SK-N-SH (cell line): ENCODE measurements around the gene IKBKE. TPM values are rescaled to one million over a fixed set of nuclear protein-coding genes. Genes with fewer than 3 reads are reported as not detected.

ENCODE experiments used
- CTCF ChIA-PET: fragments of 300-600, 350-600 bp; formaldehyde crosslinking; extraction: SDS; loops from one replicate; lab custom pipeline; 2021; lab: Yijun Ruan, JAX
- POLR2A ChIA-PET: fragments of 350-600 bp; sonication (Branson Sonifier 250); formaldehyde crosslinking; extraction: SDS; loops from one replicate; lab custom pipeline; 2020; ENCODE audit warnings: antibody characterized with exemption, inconsistent platforms; lab: Yijun Ruan, JAX
- DNase-seq: peaks from one replicate; pipeline ENCODE4 v3.0.0; 2012
- H2AFZ ChIP-seq: fragments of 200-600 bp; sonication (generic); 2 replicates; pipeline ENCODE4 v1.8.1; 2016; ENCODE audit warnings: antibody characterized with exemption, mild to moderate bottlenecking, low read depth
- H3F3A ChIP-seq: fragments of 200-600 bp; sonication (generic); replicated peaks from 2 replicates; pipeline ENCODE3; 2016; ENCODE audit warnings: antibody characterized with exemption, mild to moderate bottlenecking; ENCODE audit not compliant: insufficient read depth
- H3K27ac ChIP-seq, 2 experiments: fragments of 200-500 bp in 1 of 2; fragments of 200-600 bp in 1 of 2; sonication (Bioruptor generic) in 1 of 2; sonication (generic), shearing (Covaris generic) in 1 of 2; 2 replicates each; pipeline versions ENCODE4 v1.5.1 to v1.6.1; 2014 to 2016; ENCODE audit warnings: low read depth in 2 of 2, inconsistent platforms in 1 of 2, low read length in 1 of 2, mild to moderate bottlenecking in 1 of 2, mixed read lengths in 1 of 2
- H3K27me3 ChIP-seq: fragments of 200-600 bp; sonication (generic), shearing (Covaris generic); 2 replicates; pipeline ENCODE4 v1.6.1; 2016; ENCODE audit warnings: mixed run types; ENCODE audit not compliant: insufficient read depth
- H3K36me3 ChIP-seq, 2 experiments: fragments of 200-500 bp in 1 of 2; fragments of 200-600 bp in 1 of 2; sonication (Bioruptor generic) in 1 of 2; sonication (generic) in 1 of 2; replicated peaks in 1 of 2; 2 replicates each; pipeline versions ENCODE3 to v1.5.1; 2014 to 2016; ENCODE audit warnings: low read length in 1 of 2, mild to moderate bottlenecking in 1 of 2; ENCODE audit not compliant: insufficient read depth in 2 of 2, control insufficient read depth in 1 of 2
- H3K4me1 ChIP-seq, 2 experiments: fragments of 200-500 bp in 1 of 2; fragments of 200-600 bp in 1 of 2; sonication (Bioruptor generic) in 1 of 2; sonication (generic), shearing (Covaris generic) in 1 of 2; 2 replicates each; pipeline versions ENCODE4 v1.5.1 to v1.6.1; 2014 to 2016; ENCODE audit warnings: low read depth in 1 of 2, low read length in 1 of 2, mixed run types in 1 of 2; ENCODE audit not compliant: insufficient read depth in 2 of 2, control insufficient read depth in 1 of 2
- H3K4me2 ChIP-seq: fragments of 200-600 bp; sonication (generic), shearing (Covaris generic); 2 replicates; pipeline ENCODE4 v1.6.1; 2017; ENCODE audit warnings: mixed run types
- H3K4me3 ChIP-seq, 2 experiments: fragments of 200-500 bp in 1 of 2; fragments of 200-600 bp in 1 of 2; sonication (Bioruptor generic) in 1 of 2; sonication (generic), shearing (Covaris generic) in 1 of 2; 2 replicates each; pipeline versions ENCODE4 v1.5.1 to v1.8.1; 2014 to 2016; ENCODE audit warnings: low read depth in 2 of 2, inconsistent platforms in 1 of 2, low read length in 1 of 2, mild to moderate bottlenecking in 1 of 2, mixed read lengths in 1 of 2, moderate library complexity in 1 of 2
- H3K79me2 ChIP-seq: fragments of 200-600 bp; sonication (generic); 2 replicates; pipeline ENCODE4 v1.8.1; 2017; ENCODE audit warnings: mild to moderate bottlenecking; ENCODE audit not compliant: insufficient read depth
- H3K9ac ChIP-seq: fragments of 200-600 bp; sonication (generic); 2 replicates; pipeline ENCODE4 v1.6.1; 2017; ENCODE audit warnings: mixed run types
- H3K9me2 ChIP-seq: fragments of 200-600 bp; sonication (generic); 2 replicates; pipeline ENCODE4 v1.6.1; 2017; ENCODE audit warnings: mixed run types
- H3K9me3 ChIP-seq: fragments of 200-600 bp; sonication (generic); 2 replicates; pipeline ENCODE4 v1.6.1; 2017; ENCODE audit warnings: mixed run types, mild to moderate bottlenecking, moderate library complexity
- H4K20me1 ChIP-seq: fragments of 200-600 bp; sonication (generic); 2 replicates; pipeline ENCODE4 v1.6.1; 2017; ENCODE audit warnings: mild to moderate bottlenecking, mixed run types; ENCODE audit not compliant: insufficient read depth
- CTCF ChIP-seq: fragments of 200-600 bp; sonication (generic); IDR thresholded peaks from 2 replicates; pipeline ENCODE4 v1.6.1; 2017; ENCODE audit warnings: antibody characterized with exemption, mild to moderate bottlenecking, moderate library complexity
- EP300 ChIP-seq, 2 experiments: IDR thresholded peaks; 2 replicates each; pipeline versions ENCODE4 v1.4.0 to v1.6.1; 2012; ENCODE audit warnings: borderline replicate concordance in 1 of 2, low read depth in 1 of 2, low read length in 1 of 2
- FOXM1 ChIP-seq: IDR thresholded peaks from 2 replicates; pipeline ENCODE4 v1.4.0; 2012; ENCODE audit warnings: low read depth, mild to moderate bottlenecking
- GATA2 ChIP-seq: sonication (generic); formaldehyde crosslinking; IDR thresholded peaks from 2 replicates; pipeline ENCODE4 v1.5.0; 2020; ENCODE audit warnings: mild to moderate bottlenecking, missing genetic modification reagents
- IRF3 ChIP-seq: fragments of 150-350 bp; IDR thresholded peaks from 2 replicates; pipeline ENCODE4 v1.6.1; 2016; ENCODE audit warnings: mild to moderate bottlenecking, low read depth, low read length
- PBX3 ChIP-seq: IDR thresholded peaks from 2 replicates; pipeline ENCODE4; 2012
- RAD21 ChIP-seq: IDR thresholded peaks from 2 replicates; pipeline ENCODE4 v1.6.1; 2012; ENCODE audit warnings: mild to moderate bottlenecking, low read length
- RCOR1 ChIP-seq: fragments of 150-350 bp; IDR thresholded peaks from 2 replicates; pipeline ENCODE4 v1.6.1; 2017; ENCODE audit warnings: antibody characterized with exemption, low read length
- REST ChIP-seq: IDR thresholded peaks from 2 replicates; pipeline ENCODE4 v1.6.1; 2012; ENCODE audit warnings: mild to moderate bottlenecking, low read depth, low read length, moderate library complexity
- RFX5 ChIP-seq: IDR thresholded peaks from 2 replicates; pipeline ENCODE4 v1.6.1; 2012; ENCODE audit warnings: mild to moderate bottlenecking, improper control_type of control experiment, low read length
- WGBS: methylation state at CpG from one replicate; pipeline ENCODE4 v1.1.6; 2017; ENCODE audit warnings: low lambda C conversion rate; 5-methylcytosine and 5-hydroxymethylcytosine counted together
- polyA plus RNA-seq, 3 experiments: library from polyadenylated mRNA; depleted of rRNA; stranded (reverse); fragments of >200 nt; gene quantifications; 2 replicates each; pipeline ENCODE4 v1.2.3, GENCODE V29; 2012

The IKBKE gene
- polyA plus RNA-seq, 1 of the 3 experiments (the other 2 are of a cell fraction): 14.5 TPM

GRCh38 chr1:206491616-206492015 lies 21.3 kb downstream of the IKBKE start (continued):
- TF ChIP-seq PBX3: no peak
- TF ChIP-seq, all 33 proteins: peak for 0

GRCh38 chr1:206492589-206492988 lies 22.3 kb downstream of the IKBKE start:
- 100% methylated on average over 8 of the region's 10 CpGs for WGBS
- H3K9me3 ChIP-seq: no peaks in the 10 kb centered on the region
- H3K4me2 ChIP-seq: no peak overlapping the region
- H3K9ac ChIP-seq: no peak overlapping the region
- no peaks in the 10 kb centered on the region for H3K9me2 ChIP-seq
- no peak overlapping the region for H3K4me3 ChIP-seq
- no peaks in the 10 kb centered on the region for H3K27me3 ChIP-seq
- no peaks in the 10 kb centered on the region for H3K79me2 ChIP-seq
- H3K36me3 ChIP-seq: peaks cover 0 to 12% of the 10 kb centered on the region in 2 experiments
- DNase-seq: no peak
- POLR2A ChIA-PET: no interaction called here
- CTCF ChIA-PET: interaction anchor here (1.3 to 8.1 kb wide), 5 partner anchors 13 to 101 kb away, joined by 3 to 231 read pairs (median 39); no protein-coding TSS in a partner anchor
- H3F3A ChIP-seq: no peaks in the 10 kb centered on the region
- no peak overlapping the region for H3K27ac ChIP-seq
- no peak for TF ChIP-seq REST
- TF ChIP-seq IRF3: no peak
- TF ChIP-seq EP300 (IDR thresholded peaks at IDR 0.05; ENCODE audit: borderline replicate concordance in 1 of 2, low read depth in 1 of 2, low read length in 1 of 2): no peak
- TF ChIP-seq FOXM1: no peak
- no peak for TF ChIP-seq RAD21
- peaks cover 13 to 30% of the 10 kb centered on the region in 2 experiments; a peak in 2 of 4 replicates for H3K4me1 ChIP-seq
- H4K20me1 ChIP-seq: no peaks in the 10 kb centered on the region
- no peak overlapping the region for H2AFZ ChIP-seq

- H3K9me3 ChIP-seq: no peaks in the 10 kb centered on the region
- H3K27me3 ChIP-seq: no peaks in the 10 kb centered on the region
- no peak overlapping the region for H3K9ac ChIP-seq
- DNase-seq: no peak
- no peaks in the 10 kb centered on the region for H4K20me1 ChIP-seq
- H3K36me3 ChIP-seq: peaks cover 0 to 12% of the 10 kb centered on the region in 2 experiments
- peaks cover 13 to 30% of the 10 kb centered on the region in 2 experiments; a peak in 2 of 4 replicates for H3K4me1 ChIP-seq
- no peaks in the 10 kb centered on the region for H3K79me2 ChIP-seq
- CTCF ChIA-PET: interaction anchor here (0.6 to 8.1 kb wide), 6 partner anchors 12 to 179 kb away, joined by 3 to 231 read pairs (median 23); no protein-coding TSS in a partner anchor
- no peak overlapping the region for H3K4me2 ChIP-seq
- no peaks in the 10 kb centered on the region for H3F3A ChIP-seq
- WGBS: 86% methylated on average over 8 of the region's 9 CpGs
- POLR2A ChIA-PET: no interaction called here
- H3K9me2 ChIP-seq: no peaks in the 10 kb centered on the region
- H3K4me3 ChIP-seq: no peak overlapping the region
- H2AFZ ChIP-seq: no peak overlapping the region
- H3K27ac ChIP-seq: no peak overlapping the region
- TF ChIP-seq RCOR1: no peak
- no peak for TF ChIP-seq REST
- no peak for TF ChIP-seq RFX5
- no peak for TF ChIP-seq GATA2 (CRISPR knock-in tag)
- no peak for TF ChIP-seq FOXM1
- no peak for TF ChIP-seq CTCF
These were observed 23.0 kb downstream of the IKBKE start for GRCh38 chr1:206493279-206493678.
